Ovary (tissue), 3 donors: Measurements from ENCODE around the gene ARID1B.

Experiments
- CTCF ChIP-seq, 3 donors: fragments of 450-650 bp in 2 of 3; fragments of 200-600 bp in 1 of 3; IDR thresholded peaks; one replicate each; pipeline versions ENCODE4 v1.5.1 to v1.8.0; 2016 to 2022; ENCODE audit warnings: antibody characterized with exemption in 3 of 3, mild to moderate bottlenecking in 1 of 3
- EP300 ChIP-seq: sonication (generic); formaldehyde crosslinking; IDR thresholded peaks from one replicate; pipeline ENCODE4 v1.6.1; 2017; ENCODE audit warnings: antibody characterized with exemption
- POLR2A ChIP-seq: fragments of 450-650 bp; IDR thresholded peaks from one replicate; pipeline ENCODE4 v1.6.1; 2017; ENCODE audit warnings: antibody characterized with exemption, mild to moderate bottlenecking, moderate library complexity
- donor health status: DM: no; HTN: no; CAD: no.

GRCh38 chr6:156998794-156999330 lies 221.7 kb downstream of the ARID1B start:
- TF ChIP-seq CTCF (IDR thresholded peaks at IDR 0.05) (no peak), EP300 (no peak), POLR2A (no peak)
